ENCODE data around the gene EXTL1. TPM values are rescaled to one million over a fixed set of nuclear protein-coding genes. Genes with fewer than 3 reads are reported as not detected.

Gene EXTL1
- polyA plus RNA-seq, 1 of the 3 experiments (the other 2 are of a cell fraction): 0.58 TPM

- no peak overlapping the region for H3K27ac ChIP-seq (ENCODE audit: low read depth in 2 of 2, low read length in 1 of 2)
- no peak overlapping the region for H3K9ac ChIP-seq
- no peak for TF ChIP-seq CHD2 (IDR thresholded peaks at IDR 0.05; ENCODE audit: low read length, partially characterized antibody)
- TF ChIP-seq EZH2phosphoT487 (IDR thresholded peaks at IDR 0.05; ENCODE audit: borderline replicate concordance, low read depth): no peak
- TF ChIP-seq, protein P1, sequence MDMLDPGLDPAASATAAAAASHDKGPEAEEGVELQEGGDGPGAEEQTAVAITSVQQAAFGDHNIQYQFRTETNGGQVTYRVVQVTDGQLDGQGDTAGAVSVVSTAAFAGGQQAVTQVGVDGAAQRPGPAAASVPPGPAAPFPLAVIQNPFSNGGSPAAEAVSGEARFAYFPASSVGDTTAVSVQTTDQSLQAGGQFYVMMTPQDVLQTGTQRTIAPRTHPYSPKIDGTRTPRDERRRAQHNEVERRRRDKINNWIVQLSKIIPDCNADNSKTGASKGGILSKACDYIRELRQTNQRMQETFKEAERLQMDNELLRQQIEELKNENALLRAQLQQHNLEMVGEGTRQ (IDR thresholded peaks at IDR 0.05; ENCODE audit: borderline replicate concordance, low read depth, low read length): no peak
- no peak for TF ChIP-seq ELF1 (IDR thresholded peaks at IDR 0.05)
- no peak for TF ChIP-seq FOXJ3 (CRISPR knock-in tag; IDR thresholded peaks at IDR 0.05)
- no peak for TF ChIP-seq JUND (IDR thresholded peaks at IDR 0.05)
- TF ChIP-seq, protein P2, sequence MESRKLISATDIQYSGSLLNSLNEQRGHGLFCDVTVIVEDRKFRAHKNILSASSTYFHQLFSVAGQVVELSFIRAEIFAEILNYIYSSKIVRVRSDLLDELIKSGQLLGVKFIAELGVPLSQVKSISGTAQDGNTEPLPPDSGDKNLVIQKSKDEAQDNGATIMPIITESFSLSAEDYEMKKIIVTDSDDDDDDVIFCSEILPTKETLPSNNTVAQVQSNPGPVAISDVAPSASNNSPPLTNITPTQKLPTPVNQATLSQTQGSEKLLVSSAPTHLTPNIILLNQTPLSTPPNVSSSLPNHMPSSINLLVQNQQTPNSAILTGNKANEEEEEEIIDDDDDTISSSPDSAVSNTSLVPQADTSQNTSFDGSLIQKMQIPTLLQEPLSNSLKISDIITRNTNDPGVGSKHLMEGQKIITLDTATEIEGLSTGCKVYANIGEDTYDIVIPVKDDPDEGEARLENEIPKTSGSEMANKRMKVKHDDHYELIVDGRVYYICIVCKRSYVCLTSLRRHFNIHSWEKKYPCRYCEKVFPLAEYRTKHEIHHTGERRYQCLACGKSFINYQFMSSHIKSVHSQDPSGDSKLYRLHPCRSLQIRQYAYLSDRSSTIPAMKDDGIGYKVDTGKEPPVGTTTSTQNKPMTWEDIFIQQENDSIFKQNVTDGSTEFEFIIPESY (IDR thresholded peaks at IDR 0.05; ENCODE audit: borderline replicate concordance, low read depth): no peak
- no peak for TF ChIP-seq IRF3 (IDR thresholded peaks at IDR 0.05; ENCODE audit: low read depth, low read length)
- no peak for TF ChIP-seq FOSL2 (IDR thresholded peaks at IDR 0.05; ENCODE audit: borderline replicate concordance, low read depth)
- TF ChIP-seq SMC3 (IDR thresholded peaks at IDR 0.05; ENCODE audit: low read depth, low read length): no peak
- TF ChIP-seq MEF2A (IDR thresholded peaks at IDR 0.05; ENCODE audit: borderline replicate concordance, low read depth): no peak
- no peak for TF ChIP-seq SIN3A (IDR thresholded peaks at IDR 0.05; ENCODE audit: borderline replicate concordance, low read depth, low read length)
- TF ChIP-seq GABPA (IDR thresholded peaks at IDR 0.05; ENCODE audit: low read depth): no peak
- H4K20me1 ChIP-seq (ENCODE audit: insufficient read depth): no peaks in the 10 kb centered on the region
- POLR2A ChIA-PET: no interaction called here
- DNase-seq: no peak
- no peak overlapping the region for H3K4me2 ChIP-seq
- no peak overlapping the region for H3K4me3 ChIP-seq (ENCODE audit: low read depth in 2 of 2, low read length in 1 of 2)
- CTCF ChIA-PET: interaction anchor here (1.7 kb wide), 1 partner anchor 25 kb away, joined by 9 read pairs; no protein-coding TSS in a partner anchor
- no peak overlapping the region for H2AFZ ChIP-seq (ENCODE audit: low read depth)
- H3K9me2 ChIP-seq: no peaks in the 10 kb centered on the region
- WGBS (ENCODE audit: low lambda C conversion rate): 63% methylated on average over 7 of the region's 12 CpGs
- no peaks in the 10 kb centered on the region for H3F3A ChIP-seq (replicated peaks; ENCODE audit: insufficient read depth)
- peaks cover 37% of the 10 kb centered on the region; the same call in 1 of the 2 replicates for H3K27me3 ChIP-seq (ENCODE audit: insufficient read depth)
- H3K79me2 ChIP-seq (ENCODE audit: insufficient read depth): no peaks in the 10 kb centered on the region
- H3K36me3 ChIP-seq (replicated peaks in 1 of 2; ENCODE audit: control insufficient read depth in 1 of 2, insufficient read depth in 2 of 2, low read length in 1 of 2): no peaks in the 10 kb centered on the region
- no peaks in the 10 kb centered on the region for H3K4me1 ChIP-seq (ENCODE audit: control insufficient read depth in 1 of 2, insufficient read depth in 2 of 2, low read depth in 1 of 2, low read length in 1 of 2)
- no peaks in the 10 kb centered on the region for H3K9me3 ChIP-seq
Observed at GRCh38 chr1:26060832-26061574, 39.4 kb downstream of the EXTL1 start.

Measured in SK-N-SH (cell line).